IMR-90 (cell line): ENCODE measurements around the gene TENM4.

ENCODE experiments used
- BHLHE40 ChIP-seq: fragments of 150-350 bp; IDR thresholded peaks from 2 replicates; pipeline ENCODE4 v1.6.1; 2016; ENCODE audit warnings: mild to moderate bottlenecking, low read depth, low read length
- CTCF ChIP-seq: conservative IDR thresholded peaks from 2 replicates; pipeline ENCODE4 v1.5.1; 2012; ENCODE audit warnings: mild to moderate bottlenecking, low read depth, low read length, improper control_type of control experiment
- ELK1 ChIP-seq: fragments of 150-350 bp; IDR thresholded peaks from 2 replicates; pipeline ENCODE4 v1.6.1; 2016; ENCODE audit warnings: low read depth, mild to moderate bottlenecking, low read length, moderate library complexity, borderline replicate concordance
- FOS ChIP-seq: fragments of 150-350 bp; IDR thresholded peaks from 2 replicates; pipeline ENCODE4 v1.6.1; 2016; ENCODE audit warnings: low read depth, low read length
- MXI1 ChIP-seq: IDR thresholded peaks from 2 replicates; pipeline ENCODE4 v1.6.1; 2012; ENCODE audit warnings: low read depth, mild to moderate bottlenecking, low read length, moderate library complexity, borderline replicate concordance
- POLR2A ChIP-seq: IDR thresholded peaks from 2 replicates; pipeline ENCODE4 v1.6.1; 2012; ENCODE audit warnings: mild to moderate bottlenecking, low read depth, low read length
- RAD21 ChIP-seq: IDR thresholded peaks from 2 replicates; pipeline ENCODE4 v1.6.1; 2012; ENCODE audit warnings: low read length, improper control_type of control experiment
- RFX5 ChIP-seq: IDR thresholded peaks from 2 replicates; pipeline ENCODE4 v1.8.0; 2012; ENCODE audit warnings: low read depth, mild to moderate bottlenecking, low read length, moderate library complexity
- SMC3 ChIP-seq: fragments of 150-350 bp; IDR thresholded peaks from 2 replicates; pipeline ENCODE4 v1.6.1; 2016; ENCODE audit warnings: low read depth, mild to moderate bottlenecking, antibody characterized with exemption, low read length, moderate library complexity
- USF2 ChIP-seq: fragments of 150-350 bp; IDR thresholded peaks from 2 replicates; pipeline ENCODE4 v1.6.1; 2017; ENCODE audit warnings: mild to moderate bottlenecking, antibody characterized with exemption, low read length, low read depth

- TF ChIP-seq FOS = no peak
- TF ChIP-seq CTCF = no peak
- TF ChIP-seq RFX5 = no peak
- no peak for TF ChIP-seq MXI1
- TF ChIP-seq RAD21 = no peak
- no peak for TF ChIP-seq POLR2A
- TF ChIP-seq USF2 = no peak
- TF ChIP-seq SMC3 = no peak
- no peak for TF ChIP-seq BHLHE40
- no peak for TF ChIP-seq ELK1
Observed at GRCh38 chr11:78870655-78871054, 570.2 kb downstream of the TENM4 start.
